HUES64 (cell line): ENCODE data around the gene ELP6. TPM values are rescaled to one million over a fixed set of nuclear protein-coding genes. Genes with fewer than 3 reads are reported as not detected.

Source experiments
- H3K27ac ChIP-seq: 2 replicates; pipeline ENCODE4 v1.7.0; 2013; ENCODE audit warnings: low read depth, low read length, inconsistent platforms
- H3K27me3 ChIP-seq: 2 replicates; pipeline ENCODE4 v1.6.1; 2013; ENCODE audit warnings: mild to moderate bottlenecking, low read length; ENCODE audit not compliant: insufficient read depth
- H3K36me3 ChIP-seq: 2 replicates; pipeline ENCODE4 v1.6.1; 2013; ENCODE audit warnings: mild to moderate bottlenecking, low read length; ENCODE audit not compliant: insufficient read depth
- H3K4me1 ChIP-seq: 2 replicates; pipeline ENCODE4 v1.6.1; 2013; ENCODE audit warnings: mild to moderate bottlenecking, low read length, moderate library complexity; ENCODE audit not compliant: insufficient read depth
- H3K4me3 ChIP-seq: 2 replicates; pipeline ENCODE4 v1.5.1; 2013; ENCODE audit warnings: mild to moderate bottlenecking, low read length, moderate library complexity
- H3K9ac ChIP-seq: 2 replicates; pipeline ENCODE4 v1.6.1; 2013; ENCODE audit warnings: mild to moderate bottlenecking, low read depth, low read length
- H3K9me3 ChIP-seq: 2 replicates; pipeline ENCODE4 v1.6.1; 2013; ENCODE audit warnings: low read depth, low read length; ENCODE audit not compliant: insufficient read depth
- WGBS: fragments of 150-250, 120-280 bp; methylation state at CpG from one replicate; pipeline ENCODE4 v1.1.7; 2013; ENCODE audit warnings: missing lambda C conversion rate; 5-methylcytosine and 5-hydroxymethylcytosine counted together
- polyA plus RNA-seq, 2 experiments: library from polyadenylated mRNA; stranded (reverse); fragments of 50-300 nt; gene quantifications; one replicate each; pipeline ENCODE4 v1.2.3, GENCODE V29; 2013

The ELP6 gene
- 42.5 TPM for polyA plus RNA-seq (2013, experiment 1 of 2)
- polyA plus RNA-seq (2013, experiment 2 of 2) = 45.1 TPM

- no peaks in the 10 kb centered on the region for H3K27me3 ChIP-seq
- peak within 1 kb of the TSS; percentile 96 for H3K27ac ChIP-seq
- H3K4me3 ChIP-seq = peak within 1 kb of the TSS; percentile 75
- H3K4me1 ChIP-seq = no peaks in the 10 kb centered on the region
- WGBS = under 1% methylated on average over 71 of the region's 71 CpGs
- H3K36me3 ChIP-seq = peaks cover 29% of the 10 kb centered on the region
- H3K9me3 ChIP-seq = no peaks in the 10 kb centered on the region
- peak within 1 kb of the TSS; percentile 83 for H3K9ac ChIP-seq
Measured at GRCh38 chr3:47513125-47513929, at the start of gene ELP6. Gene ELP6, minus strand, starts transcription at chr3:47513712. Its CDS starts 122 bp downstream, at chr3:47513590.

GRCh38 chr3:47556351-47556750 is 42.8 kb upstream of the ELP6 start:
- Histone ChIP-seq H3K9ac (no peak overlapping the region), H3K9me3 (no peaks in the 10 kb centered on the region), H3K27ac (no peak overlapping the region), H3K4me3 (no peak overlapping the region), H3K36me3 (no peaks in the 10 kb centered on the region), H3K27me3 (no peaks in the 10 kb centered on the region), H3K4me1 (no peaks in the 10 kb centered on the region)
- WGBS = 93% methylated on average over 2 of the region's 2 CpGs

- Histone ChIP-seq H3K4me3 (no peak overlapping the region), H3K27ac (no peak overlapping the region), H3K9me3 (no peaks in the 10 kb centered on the region), H3K4me1 (no peaks in the 10 kb centered on the region), H3K36me3 (no peaks in the 10 kb centered on the region), H3K9ac (no peak overlapping the region), H3K27me3 (no peaks in the 10 kb centered on the region)
- WGBS = 73% methylated on average over 6 of the region's 6 CpGs
Measured at GRCh38 chr3:47554335-47554734, 40.8 kb upstream of the ELP6 start.

- H3K4me3 ChIP-seq = no peak overlapping the region
- no peak overlapping the region for H3K9ac ChIP-seq
- H3K9me3 ChIP-seq = no peaks in the 10 kb centered on the region
- no peaks in the 10 kb centered on the region for H3K4me1 ChIP-seq
- H3K36me3 ChIP-seq = no peaks in the 10 kb centered on the region
- no peaks in the 10 kb centered on the region for H3K27me3 ChIP-seq
- H3K27ac ChIP-seq = no peak overlapping the region
- 89% methylated on average over 7 of the region's 7 CpGs for WGBS
Measured at GRCh38 chr3:47553407-47553806, 39.9 kb upstream of the ELP6 start.

GRCh38 chr3:47542471-47543173 is 29.1 kb upstream of the ELP6 start:
- no peak overlapping the region for H3K9ac ChIP-seq
- WGBS = 88% methylated on average over 21 of the region's 21 CpGs

GRCh38 chr3:47541583-47542108 is 28.1 kb upstream of the ELP6 start:
- Histone ChIP-seq H3K9ac (no peak overlapping the region), H3K9me3 (no peaks in the 10 kb centered on the region), H3K4me1 (no peaks in the 10 kb centered on the region), H3K27me3 (no peaks in the 10 kb centered on the region), H3K36me3 (no peaks in the 10 kb centered on the region), H3K4me3 (no peak overlapping the region), H3K27ac (no peak overlapping the region)
- WGBS = 74% methylated on average over 6 of the region's 6 CpGs

More at GRCh38 chr3:47542471-47543173, 29.1 kb upstream of the ELP6 start:
- Histone ChIP-seq H3K27me3 (no peaks in the 10 kb centered on the region), H3K4me1 (no peaks in the 10 kb centered on the region), H3K9me3 (no peaks in the 10 kb centered on the region), H3K36me3 (no peaks in the 10 kb centered on the region), H3K4me3 (no peak overlapping the region), H3K27ac (no peak overlapping the region)

GRCh38 chr3:47540281-47540680 is 26.8 kb upstream of the ELP6 start:
- H3K27me3 ChIP-seq = no peaks in the 10 kb centered on the region
- WGBS = 94% methylated on average over 3 of the region's 4 CpGs

GRCh38 chr3:47536967-47537366 is 23.5 kb upstream of the ELP6 start:
- Histone ChIP-seq H3K27me3 (no peaks in the 10 kb centered on the region), H3K4me3 (no peak overlapping the region), H3K36me3 (no peaks in the 10 kb centered on the region), H3K27ac (no peak overlapping the region), H3K4me1 (no peaks in the 10 kb centered on the region), H3K9me3 (no peaks in the 10 kb centered on the region), H3K9ac (no peak overlapping the region)
- 89% methylated on average over 6 of the region's 6 CpGs for WGBS

More at GRCh38 chr3:47540281-47540680, 26.8 kb upstream of the ELP6 start:
- no peak overlapping the region for H3K4me3 ChIP-seq
- H3K9ac ChIP-seq = no peak overlapping the region
- no peaks in the 10 kb centered on the region for H3K36me3 ChIP-seq
- no peak overlapping the region for H3K27ac ChIP-seq
- H3K9me3 ChIP-seq = no peaks in the 10 kb centered on the region
- H3K4me1 ChIP-seq = no peaks in the 10 kb centered on the region

- WGBS = 94% methylated on average over 19 of the region's 19 CpGs
- no peak overlapping the region for H3K9ac ChIP-seq
Measured at GRCh38 chr3:47536221-47536891, 22.8 kb upstream of the ELP6 start.

GRCh38 chr3:47533996-47534454 is 20.5 kb upstream of the ELP6 start:
- Histone ChIP-seq H3K27me3 (no peaks in the 10 kb centered on the region), H3K9me3 (no peaks in the 10 kb centered on the region), H3K9ac (no peak overlapping the region), H3K4me1 (no peaks in the 10 kb centered on the region), H3K4me3 (no peak overlapping the region), H3K36me3 (no peaks in the 10 kb centered on the region), H3K27ac (no peak overlapping the region)
- WGBS = 88% methylated on average over 5 of the region's 5 CpGs

More at GRCh38 chr3:47536221-47536891, 22.8 kb upstream of the ELP6 start:
- H3K4me3 ChIP-seq = no peak overlapping the region
- H3K27me3 ChIP-seq = no peaks in the 10 kb centered on the region
- no peaks in the 10 kb centered on the region for H3K4me1 ChIP-seq
- no peak overlapping the region for H3K27ac ChIP-seq
- H3K36me3 ChIP-seq = no peaks in the 10 kb centered on the region
- no peaks in the 10 kb centered on the region for H3K9me3 ChIP-seq

- Histone ChIP-seq H3K4me3 (no peak overlapping the region), H3K9ac (no peak overlapping the region), H3K27me3 (no peaks in the 10 kb centered on the region), H3K4me1 (no peaks in the 10 kb centered on the region), H3K36me3 (no peaks in the 10 kb centered on the region), H3K27ac (no peak overlapping the region), H3K9me3 (no peaks in the 10 kb centered on the region)
- 78% methylated on average over 1 of the region's 2 CpGs for WGBS
Measured at GRCh38 chr3:47533481-47533880, 20.0 kb upstream of the ELP6 start.
